Panc1 (cell line): ENCODE measurements around the gene KRT13. TPM values are rescaled to one million over a fixed set of nuclear protein-coding genes. Genes with fewer than 3 reads are reported as not detected.

ENCODE experiments used
- ATAC-seq: fragments of 200-7000 bp; cut with Tn5 transposase; 2 replicates; pipeline ENCODE4 v1.9.1; 2020; ENCODE audit warnings: mild to moderate bottlenecking, moderate library complexity
- BruUV-seq: library from RNA; stranded (reverse); fragments of 400-500 nt; replicated peaks from 2 replicates; lab custom pipeline; 2021; lab: Mats Ljungman, UMichigan
- CTCF ChIA-PET: fragments of 300-600 bp; sonication (Branson Sonifier 250); formaldehyde crosslinking; loops from one replicate; lab custom pipeline; 2022; ENCODE audit warnings: antibody characterized with exemption; lab: Charles Lee
- POLR2A ChIA-PET: fragments of 300-600 bp; sonication (Branson Sonifier 250); formaldehyde crosslinking; loops from one replicate; lab custom pipeline; 2022; ENCODE audit warnings: antibody characterized with exemption; lab: Charles Lee
- DNase-seq: peaks from one replicate; pipeline ENCODE4 v3.0.0-alpha.2; 2010; ENCODE audit warnings: low read depth, low spot score
- H3K27ac ChIP-seq: 2 replicates; pipeline ENCODE4 v1.5.1; 2011; ENCODE audit warnings: mild to moderate bottlenecking, low read length, inconsistent platforms
- H3K27me3 ChIP-seq: fragments of 200-500 bp; sonication (Bioruptor generic); 2 replicates; pipeline ENCODE4 v1.6.0; 2014; ENCODE audit warnings: low read length, inconsistent platforms; ENCODE audit not compliant: control insufficient read depth, insufficient read depth
- H3K36me3 ChIP-seq: fragments of 200-500 bp; sonication (Bioruptor generic); 2 replicates; pipeline ENCODE4 v1.5.1; 2014; ENCODE audit warnings: inconsistent platforms, mild to moderate bottlenecking, low read length, moderate library complexity; ENCODE audit not compliant: control insufficient read depth, insufficient read depth
- H3K4me1 ChIP-seq: 2 replicates; pipeline ENCODE4 v1.5.1; 2011; ENCODE audit warnings: inconsistent platforms, mild to moderate bottlenecking, low read length, moderate library complexity; ENCODE audit not compliant: control insufficient read depth, insufficient read depth
- H3K4me3 ChIP-seq, 2 experiments: 2 replicates each; pipeline ENCODE4 v1.5.1; 2011 to 2012; ENCODE audit warnings: low read depth in 2 of 2, low read length in 2 of 2, mild to moderate bottlenecking in 2 of 2, inconsistent platforms in 1 of 2, moderate library complexity in 1 of 2
- H3K9me3 ChIP-seq: fragments of 200-500 bp; sonication (Bioruptor generic); 2 replicates; pipeline ENCODE4 v1.5.1; 2014; ENCODE audit warnings: low read depth, mild to moderate bottlenecking, inconsistent platforms, low read length, moderate library complexity; ENCODE audit not compliant: control insufficient read depth, insufficient read depth
- POLR2AphosphoS5 ChIP-seq: IDR thresholded peaks from 2 replicates; pipeline ENCODE4 v1.6.1; 2012; ENCODE audit warnings: mild to moderate bottlenecking, low read depth, low read length, moderate library complexity
- SIN3A ChIP-seq: IDR thresholded peaks from 2 replicates; pipeline ENCODE4 v1.6.1; 2012; ENCODE audit warnings: low read depth, mild to moderate bottlenecking, low read length, moderate library complexity, borderline replicate concordance; ENCODE audit not compliant: insufficient read depth
- TCF7L2 ChIP-seq: IDR thresholded peaks from 2 replicates; pipeline ENCODE4 v1.6.1; 2011; ENCODE audit warnings: mild to moderate bottlenecking, low read depth, low read length, inconsistent platforms
- in situ Hi-C: cut with HindIII; loops from 2 replicates; pipeline ENCODE4 v1.10.0; 2016; ENCODE audit warnings: low sequenced_read_pairs, low pct_unique_long_range_greater_than_20kb
- intact Hi-C: fragments of 100-400 bp; cut with micrococcal nuclease; formaldehyde crosslinking; loops from one replicate; pipeline ENCODE4 v1.10.0; 2022; ENCODE audit not compliant: unreplicated experiment
- total RNA-seq: library from RNA; stranded (reverse); gene quantifications from one replicate; pipeline ENCODE4 v1.2.1, GENCODE V29; 2021; ENCODE audit not compliant: unreplicated experiment
- TF ChIP-seq, protein P1 (sequence below), 2 experiments: IDR thresholded peaks; 2 replicates each; pipeline ENCODE4 v1.6.1; 2011 to 2012; ENCODE audit warnings: low read depth in 2 of 2, control low read depth in 1 of 2, low read length in 1 of 2, mild to moderate bottlenecking in 1 of 2, moderate library complexity in 1 of 2; ENCODE audit not compliant: insufficient read depth in 1 of 2
- TF ChIP-seq, protein P2 (sequence below): fragments of 450-650 bp; IDR thresholded peaks from 2 replicates; pipeline ENCODE4 v1.5.1; 2017; ENCODE audit warnings: mild to moderate bottlenecking

The KRT13 gene
- total RNA-seq, 1 experiment from 2014 or later = 0.36 TPM

DNA sequence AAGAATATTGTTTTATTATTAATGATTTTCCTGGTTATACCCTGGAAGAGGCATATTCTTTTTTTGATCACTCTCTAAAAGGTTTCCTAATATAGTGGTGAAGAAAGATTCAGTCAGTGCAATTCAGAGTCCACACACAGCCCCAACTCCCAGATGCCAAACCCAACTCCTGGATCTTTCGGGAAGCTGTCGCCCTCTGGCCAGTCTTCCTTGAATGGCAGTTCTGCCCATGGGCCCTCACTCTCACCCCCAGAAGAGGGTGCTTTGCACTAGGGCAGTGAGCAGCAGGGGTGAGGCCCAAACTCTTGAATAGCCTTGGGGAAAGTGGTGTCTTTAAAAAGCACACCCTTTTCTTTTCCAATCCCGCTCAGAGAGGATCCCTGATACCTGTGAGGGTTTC lies 49.2 kb downstream of the KRT13 start:
- intact Hi-C loops = no loop called here
- ChIA-PET POLR2A (no interaction called here), CTCF (no interaction called here)
- peaks cover 5% of the 10 kb centered on the region; the same call in 1 of the 2 replicates for H3K9me3 ChIP-seq
- BruUV-seq = no TSS peak
- in situ Hi-C loops = no loop called here
- H3K36me3 ChIP-seq = no peaks in the 10 kb centered on the region
- no peaks in the 10 kb centered on the region for H3K27me3 ChIP-seq
- H3K4me3 ChIP-seq = no peak overlapping the region
- ATAC-seq (no peak), DNase-seq (no peak)
- TF ChIP-seq TCF7L2 (no peak), POLR2AphosphoS5 (no peak), SIN3A (no peak)
- TF ChIP-seq, protein P1, sequence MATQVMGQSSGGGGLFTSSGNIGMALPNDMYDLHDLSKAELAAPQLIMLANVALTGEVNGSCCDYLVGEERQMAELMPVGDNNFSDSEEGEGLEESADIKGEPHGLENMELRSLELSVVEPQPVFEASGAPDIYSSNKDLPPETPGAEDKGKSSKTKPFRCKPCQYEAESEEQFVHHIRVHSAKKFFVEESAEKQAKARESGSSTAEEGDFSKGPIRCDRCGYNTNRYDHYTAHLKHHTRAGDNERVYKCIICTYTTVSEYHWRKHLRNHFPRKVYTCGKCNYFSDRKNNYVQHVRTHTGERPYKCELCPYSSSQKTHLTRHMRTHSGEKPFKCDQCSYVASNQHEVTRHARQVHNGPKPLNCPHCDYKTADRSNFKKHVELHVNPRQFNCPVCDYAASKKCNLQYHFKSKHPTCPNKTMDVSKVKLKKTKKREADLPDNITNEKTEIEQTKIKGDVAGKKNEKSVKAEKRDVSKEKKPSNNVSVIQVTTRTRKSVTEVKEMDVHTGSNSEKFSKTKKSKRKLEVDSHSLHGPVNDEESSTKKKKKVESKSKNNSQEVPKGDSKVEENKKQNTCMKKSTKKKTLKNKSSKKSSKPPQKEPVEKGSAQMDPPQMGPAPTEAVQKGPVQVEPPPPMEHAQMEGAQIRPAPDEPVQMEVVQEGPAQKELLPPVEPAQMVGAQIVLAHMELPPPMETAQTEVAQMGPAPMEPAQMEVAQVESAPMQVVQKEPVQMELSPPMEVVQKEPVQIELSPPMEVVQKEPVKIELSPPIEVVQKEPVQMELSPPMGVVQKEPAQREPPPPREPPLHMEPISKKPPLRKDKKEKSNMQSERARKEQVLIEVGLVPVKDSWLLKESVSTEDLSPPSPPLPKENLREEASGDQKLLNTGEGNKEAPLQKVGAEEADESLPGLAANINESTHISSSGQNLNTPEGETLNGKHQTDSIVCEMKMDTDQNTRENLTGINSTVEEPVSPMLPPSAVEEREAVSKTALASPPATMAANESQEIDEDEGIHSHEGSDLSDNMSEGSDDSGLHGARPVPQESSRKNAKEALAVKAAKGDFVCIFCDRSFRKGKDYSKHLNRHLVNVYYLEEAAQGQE (IDR thresholded peaks at IDR 0.05; ENCODE audit: insufficient read depth in 1 of 2, low read depth in 2 of 2, low read length in 1 of 2) = no peak
- no peaks in the 10 kb centered on the region for H3K4me1 ChIP-seq
- H3K27ac ChIP-seq = no peak overlapping the region

GRCh38 chr17:41455236-41455635 lies 50.2 kb downstream of the KRT13 start:
- Histone ChIP-seq H3K9me3 (peaks cover 5% of the 10 kb centered on the region; the same call in 1 of the 2 replicates), H3K36me3 (no peaks in the 10 kb centered on the region), H3K27ac (no peak overlapping the region), H3K27me3 (no peaks in the 10 kb centered on the region), H3K4me3 (no peak overlapping the region), H3K4me1 (no peaks in the 10 kb centered on the region)
- no peak for ATAC-seq
- no peak for DNase-seq
- no TSS peak for BruUV-seq
- ChIA-PET POLR2A (no interaction called here), CTCF (no interaction called here)
- intact Hi-C loops = no loop called here
- TF ChIP-seq, protein P2, sequence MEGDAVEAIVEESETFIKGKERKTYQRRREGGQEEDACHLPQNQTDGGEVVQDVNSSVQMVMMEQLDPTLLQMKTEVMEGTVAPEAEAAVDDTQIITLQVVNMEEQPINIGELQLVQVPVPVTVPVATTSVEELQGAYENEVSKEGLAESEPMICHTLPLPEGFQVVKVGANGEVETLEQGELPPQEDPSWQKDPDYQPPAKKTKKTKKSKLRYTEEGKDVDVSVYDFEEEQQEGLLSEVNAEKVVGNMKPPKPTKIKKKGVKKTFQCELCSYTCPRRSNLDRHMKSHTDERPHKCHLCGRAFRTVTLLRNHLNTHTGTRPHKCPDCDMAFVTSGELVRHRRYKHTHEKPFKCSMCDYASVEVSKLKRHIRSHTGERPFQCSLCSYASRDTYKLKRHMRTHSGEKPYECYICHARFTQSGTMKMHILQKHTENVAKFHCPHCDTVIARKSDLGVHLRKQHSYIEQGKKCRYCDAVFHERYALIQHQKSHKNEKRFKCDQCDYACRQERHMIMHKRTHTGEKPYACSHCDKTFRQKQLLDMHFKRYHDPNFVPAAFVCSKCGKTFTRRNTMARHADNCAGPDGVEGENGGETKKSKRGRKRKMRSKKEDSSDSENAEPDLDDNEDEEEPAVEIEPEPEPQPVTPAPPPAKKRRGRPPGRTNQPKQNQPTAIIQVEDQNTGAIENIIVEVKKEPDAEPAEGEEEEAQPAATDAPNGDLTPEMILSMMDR = no peak
- no peak for TF ChIP-seq POLR2AphosphoS5
- in situ Hi-C loops = no loop called here

GRCh38 chr17:41453066-41453465 lies 52.3 kb downstream of the KRT13 start:
- TF ChIP-seq, protein P2 = no peak
- TF ChIP-seq, protein P1 (IDR thresholded peaks at IDR 0.05; ENCODE audit: insufficient read depth in 1 of 2, low read depth in 2 of 2, low read length in 1 of 2) = no peak
- TF ChIP-seq POLR2AphosphoS5 = no peak
- no peak for TF ChIP-seq SIN3A
- TF ChIP-seq TCF7L2 = no peak
- intact Hi-C loops (no loop called here), in situ Hi-C loops (no loop called here)
- Histone ChIP-seq H3K4me3 (no peak overlapping the region), H3K4me1 (no peaks in the 10 kb centered on the region), H3K27me3 (no peaks in the 10 kb centered on the region), H3K9me3 (peaks cover 5% of the 10 kb centered on the region; the same call in 1 of the 2 replicates), H3K27ac (no peak overlapping the region), H3K36me3 (no peaks in the 10 kb centered on the region)
- POLR2A ChIA-PET = interaction anchor here (0.6 kb wide), 1 partner anchor 201 kb away, joined by 3 read pairs; no protein-coding TSS in a partner anchor
- no peak for DNase-seq
- CTCF ChIA-PET = no interaction called here
- no peak for ATAC-seq
- no TSS peak for BruUV-seq
